Panc1 (cell line): Measurements from ENCODE around the gene B3GAT3.

Experiments
- POLR2AphosphoS5 ChIP-seq: IDR thresholded peaks from 2 replicates; pipeline ENCODE4 v1.6.1; 2012; ENCODE audit warnings: mild to moderate bottlenecking, low read depth, low read length, moderate library complexity
- REST ChIP-seq, 2 experiments: IDR thresholded peaks; 2 replicates each; pipeline ENCODE4 v1.6.1; 2011 to 2012; ENCODE audit warnings: low read depth in 2 of 2, control low read depth in 1 of 2, low read length in 1 of 2, mild to moderate bottlenecking in 1 of 2, moderate library complexity in 1 of 2; ENCODE audit not compliant: insufficient read depth in 1 of 2
- SIN3A ChIP-seq: IDR thresholded peaks from 2 replicates; pipeline ENCODE4 v1.6.1; 2012; ENCODE audit warnings: low read depth, mild to moderate bottlenecking, low read length, moderate library complexity, borderline replicate concordance; ENCODE audit not compliant: insufficient read depth
- TCF7L2 ChIP-seq: IDR thresholded peaks from 2 replicates; pipeline ENCODE4 v1.6.1; 2011; ENCODE audit warnings: mild to moderate bottlenecking, low read depth, low read length, inconsistent platforms
- TF ChIP-seq, protein P1 (sequence below): fragments of 450-650 bp; IDR thresholded peaks from 2 replicates; pipeline ENCODE4 v1.5.1; 2017; ENCODE audit warnings: mild to moderate bottlenecking

GRCh38 chr11:62613291-62613778 lies 8.5 kb downstream of the B3GAT3 start:
- TF ChIP-seq, protein P1, sequence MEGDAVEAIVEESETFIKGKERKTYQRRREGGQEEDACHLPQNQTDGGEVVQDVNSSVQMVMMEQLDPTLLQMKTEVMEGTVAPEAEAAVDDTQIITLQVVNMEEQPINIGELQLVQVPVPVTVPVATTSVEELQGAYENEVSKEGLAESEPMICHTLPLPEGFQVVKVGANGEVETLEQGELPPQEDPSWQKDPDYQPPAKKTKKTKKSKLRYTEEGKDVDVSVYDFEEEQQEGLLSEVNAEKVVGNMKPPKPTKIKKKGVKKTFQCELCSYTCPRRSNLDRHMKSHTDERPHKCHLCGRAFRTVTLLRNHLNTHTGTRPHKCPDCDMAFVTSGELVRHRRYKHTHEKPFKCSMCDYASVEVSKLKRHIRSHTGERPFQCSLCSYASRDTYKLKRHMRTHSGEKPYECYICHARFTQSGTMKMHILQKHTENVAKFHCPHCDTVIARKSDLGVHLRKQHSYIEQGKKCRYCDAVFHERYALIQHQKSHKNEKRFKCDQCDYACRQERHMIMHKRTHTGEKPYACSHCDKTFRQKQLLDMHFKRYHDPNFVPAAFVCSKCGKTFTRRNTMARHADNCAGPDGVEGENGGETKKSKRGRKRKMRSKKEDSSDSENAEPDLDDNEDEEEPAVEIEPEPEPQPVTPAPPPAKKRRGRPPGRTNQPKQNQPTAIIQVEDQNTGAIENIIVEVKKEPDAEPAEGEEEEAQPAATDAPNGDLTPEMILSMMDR: no peak
- TF ChIP-seq POLR2AphosphoS5 (no peak), REST (IDR thresholded peaks at IDR 0.05; ENCODE audit: insufficient read depth in 1 of 2, low read depth in 2 of 2, low read length in 1 of 2) (no peak), SIN3A (no peak), TCF7L2 (no peak)
